GM23338 (cell line): ENCODE data around the gene DENND2A. TPM values are rescaled to one million over a fixed set of nuclear protein-coding genes. Genes with fewer than 3 reads are reported as not detected.

Source experiments
- ATAC-seq: fragments of 200-7000 bp; cut with Tn5 transposase; 3 replicates; pipeline ENCODE4 v1.9.1; 2020
- DNase-seq: peaks from one replicate; pipeline ENCODE4 v3.0.0-alpha.2; 2015; ENCODE audit warnings: low spot score
- H2AFZ ChIP-seq: fragments of 200-600 bp; sonication (generic); 2 replicates; pipeline ENCODE4 v1.8.0; 2016; ENCODE audit warnings: antibody characterized with exemption, mild to moderate bottlenecking, moderate library complexity
- H3F3A ChIP-seq: fragments of 200-600 bp; sonication (generic); replicated peaks from 2 replicates; pipeline ENCODE4 v1.8.0; 2017; ENCODE audit warnings: antibody characterized with exemption, mixed run types, low read depth
- H3K27ac ChIP-seq: fragments of 200-600 bp; sonication (generic); 2 replicates; pipeline ENCODE4 v1.6.1; 2016; ENCODE audit warnings: low read depth
- H3K27me3 ChIP-seq: fragments of 200-600 bp; sonication (generic); 2 replicates; pipeline ENCODE4 v1.8.0; 2016; ENCODE audit warnings: mild to moderate bottlenecking, mixed run types, moderate library complexity; ENCODE audit not compliant: insufficient read depth
- H3K36me3 ChIP-seq: fragments of 200-600 bp; sonication (generic); 2 replicates; pipeline ENCODE4 v1.8.0; 2016; ENCODE audit warnings: mild to moderate bottlenecking; ENCODE audit not compliant: insufficient read depth
- H3K4me1 ChIP-seq: fragments of 200-600 bp; sonication (generic); 2 replicates; pipeline ENCODE4 v1.8.0; 2016; ENCODE audit warnings: mild to moderate bottlenecking, moderate library complexity; ENCODE audit not compliant: insufficient read depth
- H3K4me2 ChIP-seq: fragments of 200-600 bp; sonication (generic); 2 replicates; pipeline ENCODE4 v1.7.1; 2017; ENCODE audit warnings: mixed run types
- H3K4me3 ChIP-seq: fragments of 200-600 bp; sonication (generic); 2 replicates; pipeline ENCODE4 v1.6.1; 2016; ENCODE audit warnings: mixed run types
- H3K79me2 ChIP-seq: fragments of 200-600 bp; sonication (generic); replicated peaks from 2 replicates; pipeline ENCODE4 v1.8.0; 2017; ENCODE audit warnings: mild to moderate bottlenecking; ENCODE audit not compliant: insufficient read depth
- H3K9me2 ChIP-seq: fragments of 200-600 bp; sonication (generic); 2 replicates; pipeline ENCODE4 v1.8.0; 2017; ENCODE audit not compliant: insufficient read depth
- H4K20me1 ChIP-seq: fragments of 200-600 bp; sonication (generic); replicated peaks from 2 replicates; pipeline ENCODE4 v1.8.0; 2017; ENCODE audit warnings: mild to moderate bottlenecking; ENCODE audit not compliant: insufficient read depth
- H3K27ac Mint-ChIP-seq: 2 replicates; pipeline ENCODE4 v1.8.0; 2020; ENCODE audit warnings: inconsistent platforms, mild to moderate bottlenecking, moderate library complexity, mixed read lengths
- H3K27me3 Mint-ChIP-seq: 3 replicates; pipeline ENCODE4 v1.8.0; 2022; ENCODE audit warnings: low read depth, mild to moderate bottlenecking, moderate library complexity, mixed read lengths, inconsistent platforms; ENCODE audit not compliant: insufficient read depth, poor library complexity
- H3K36me3 Mint-ChIP-seq: 3 replicates; pipeline ENCODE4 v1.8.0; 2021; ENCODE audit warnings: low read depth, mild to moderate bottlenecking, inconsistent platforms, moderate library complexity, mixed read lengths
- H3K4me1 Mint-ChIP-seq: 3 replicates; pipeline ENCODE4 v1.8.0; 2020; ENCODE audit warnings: mild to moderate bottlenecking, inconsistent platforms, mixed read lengths
- H3K4me3 Mint-ChIP-seq: 3 replicates; pipeline ENCODE4 v1.8.0; 2021; ENCODE audit warnings: moderate library complexity, mild to moderate bottlenecking, inconsistent platforms, mixed read lengths
- H3K9me3 Mint-ChIP-seq: 3 replicates; pipeline ENCODE4 v1.8.0; 2020; ENCODE audit warnings: moderate library complexity, mild to moderate bottlenecking, inconsistent platforms, mixed read lengths
- EZH2 ChIP-seq: fragments of 200-600 bp; sonication (generic); IDR thresholded peaks from one replicate; pipeline ENCODE4 v1.8.0; 2017; ENCODE audit warnings: antibody characterized with exemption, mild to moderate bottlenecking, low read depth; ENCODE audit not compliant: unreplicated experiment
- EZH2phosphoT487 ChIP-seq: fragments of 200-600 bp; sonication (generic); IDR thresholded peaks from one replicate; pipeline ENCODE4 v1.8.1; 2018; ENCODE audit warnings: antibody characterized with exemption; ENCODE audit not compliant: unreplicated experiment
- POLR2AphosphoS5 ChIP-seq: IDR thresholded peaks from 2 replicates; pipeline ENCODE4 v1.6.1; 2016; ENCODE audit warnings: antibody characterized with exemption, low read depth
- ZNF114 ChIP-seq: fragments of 250-450 bp; sonication (Bioruptor Pico); IDR thresholded peaks from 2 replicates; pipeline ENCODE4 v1.5.0; 2020; ENCODE audit warnings: mild to moderate bottlenecking, moderate library complexity
- long read RNA-seq: library from polyadenylated mRNA; unstranded; transcript quantifications from one replicate; pipeline ENCODE4 v2.0.0, GENCODE V29; 2020; ENCODE audit not compliant: unreplicated experiment
- polyA plus RNA-seq: library from polyadenylated mRNA; unstranded; fragments of >200 nt; fragmentation: Nextera tagmentation; extraction: Ambion mirVana; gene quantifications from 2 replicates; pipeline ENCODE4 v1.2.1, GENCODE V29; 2016
- total RNA-seq: library from RNA; depleted of rRNA; stranded (reverse); fragments of >200 nt; shearing (Covaris generic); gene quantifications from 2 replicates; pipeline ENCODE4 v1.2.3, GENCODE V29; 2014; rRNA removed
- TF ChIP-seq, protein P1 (sequence below), 2 experiments: fragments of 200-600 bp in 1 of 2; sonication (generic) in 1 of 2; conservative IDR thresholded peaks; 2 replicates each; pipeline versions ENCODE4 v1.5.1 to v1.6.1; 2016 to 2017; ENCODE audit warnings: antibody characterized with exemption in 2 of 2, low read depth in 2 of 2, mild to moderate bottlenecking in 2 of 2, moderate library complexity in 1 of 2

The DENND2A gene
- total RNA-seq (5.6 and 10.0 TPM in 2 replicates), polyA plus RNA-seq (1.7 and 2.4 TPM in 2 replicates)
- long read RNA-seq: 0 reads

- peak within 1 kb of the TSS; percentile 98 for H2AFZ ChIP-seq
- peaks cover 35% of the 10 kb centered on the region for H3K27me3 ChIP-seq
- TF ChIP-seq POLR2AphosphoS5: peak; percentile 33; the same call in 1 of the 2 replicates
- peak; percentile 38 for TF ChIP-seq EZH2
- no peak for TF ChIP-seq ZNF114
- no peak for TF ChIP-seq EZH2phosphoT487
- H4K20me1 ChIP-seq: no peaks in the 10 kb centered on the region
- H3K27ac Mint-ChIP-seq: no peak within 1 kb of the TSS
- peak within 1 kb of the TSS; percentile 96 for H3K4me3 Mint-ChIP-seq
- H3K4me1 Mint-ChIP-seq: peaks cover 41% of the 10 kb centered on the region
- H3K27ac ChIP-seq: no peak within 1 kb of the TSS
- DNase-seq (peak; percentile 90), ATAC-seq (peak; percentile 58)
- peak within 1 kb of the TSS; percentile 95 for H3K4me2 ChIP-seq
- no peaks in the 10 kb centered on the region; the same call in 2 of the 3 replicates for H3K9me3 Mint-ChIP-seq
- H3F3A ChIP-seq: peaks cover 10% of the 10 kb centered on the region
- peaks cover 43% of the 10 kb centered on the region for H3K27me3 Mint-ChIP-seq
- peak within 1 kb of the TSS; percentile 89 for H3K4me3 ChIP-seq
- no peaks in the 10 kb centered on the region for H3K79me2 ChIP-seq
- H3K4me1 ChIP-seq: peaks cover 28% of the 10 kb centered on the region
- no peaks in the 10 kb centered on the region for H3K9me2 ChIP-seq
- H3K36me3 Mint-ChIP-seq: no peaks in the 10 kb centered on the region; the same call in 2 of the 3 replicates
- no peaks in the 10 kb centered on the region for H3K36me3 ChIP-seq
Measured at GRCh38 chr7:140640727-140641523, at the start of gene DENND2A. DENND2A (minus strand) TSS chr7:140640813; CDS start chr7:140602397, 38,416 bp downstream.

GRCh38 chr7:140689199-140690152 is 48.9 kb upstream of the DENND2A start:
- no peaks in the 10 kb centered on the region for H3K9me2 ChIP-seq
- H3F3A ChIP-seq: no peaks in the 10 kb centered on the region
- H3K36me3 Mint-ChIP-seq: peaks cover 3% of the 10 kb centered on the region; the same call in 2 of the 3 replicates
- no peaks in the 10 kb centered on the region for H3K4me1 ChIP-seq
- H2AFZ ChIP-seq: no peak overlapping the region
- no peaks in the 10 kb centered on the region for H3K27me3 ChIP-seq
- no peak overlapping the region for H3K27ac ChIP-seq
- H3K79me2 ChIP-seq: no peaks in the 10 kb centered on the region
- ATAC-seq (peak; percentile 26; the same call in 1 of the 3 replicates), DNase-seq (peak; percentile 34)
- H3K4me3 Mint-ChIP-seq: no peak overlapping the region
- no peak overlapping the region for H3K4me3 ChIP-seq
- no peak overlapping the region for H3K27ac Mint-ChIP-seq
- H3K4me1 Mint-ChIP-seq: no peaks in the 10 kb centered on the region; the same call in 2 of the 3 replicates
- no peaks in the 10 kb centered on the region for H3K9me3 Mint-ChIP-seq
- no peaks in the 10 kb centered on the region for H4K20me1 ChIP-seq
- TF ChIP-seq POLR2AphosphoS5: no peak
- TF ChIP-seq, protein P1, sequence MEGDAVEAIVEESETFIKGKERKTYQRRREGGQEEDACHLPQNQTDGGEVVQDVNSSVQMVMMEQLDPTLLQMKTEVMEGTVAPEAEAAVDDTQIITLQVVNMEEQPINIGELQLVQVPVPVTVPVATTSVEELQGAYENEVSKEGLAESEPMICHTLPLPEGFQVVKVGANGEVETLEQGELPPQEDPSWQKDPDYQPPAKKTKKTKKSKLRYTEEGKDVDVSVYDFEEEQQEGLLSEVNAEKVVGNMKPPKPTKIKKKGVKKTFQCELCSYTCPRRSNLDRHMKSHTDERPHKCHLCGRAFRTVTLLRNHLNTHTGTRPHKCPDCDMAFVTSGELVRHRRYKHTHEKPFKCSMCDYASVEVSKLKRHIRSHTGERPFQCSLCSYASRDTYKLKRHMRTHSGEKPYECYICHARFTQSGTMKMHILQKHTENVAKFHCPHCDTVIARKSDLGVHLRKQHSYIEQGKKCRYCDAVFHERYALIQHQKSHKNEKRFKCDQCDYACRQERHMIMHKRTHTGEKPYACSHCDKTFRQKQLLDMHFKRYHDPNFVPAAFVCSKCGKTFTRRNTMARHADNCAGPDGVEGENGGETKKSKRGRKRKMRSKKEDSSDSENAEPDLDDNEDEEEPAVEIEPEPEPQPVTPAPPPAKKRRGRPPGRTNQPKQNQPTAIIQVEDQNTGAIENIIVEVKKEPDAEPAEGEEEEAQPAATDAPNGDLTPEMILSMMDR (conservative IDR thresholded peaks at IDR 0.05; ENCODE audit: low read depth in 2 of 2): peak; percentile 39 to 60; a peak in 3 of 4 replicates
- no peak overlapping the region for H3K4me2 ChIP-seq
- H3K36me3 ChIP-seq: no peaks in the 10 kb centered on the region
- peaks cover 3% of the 10 kb centered on the region for H3K27me3 Mint-ChIP-seq
